A673 (cell line): ENCODE data around the gene BTBD6. TPM values are rescaled to one million over a fixed set of nuclear protein-coding genes. Genes with fewer than 3 reads are reported as not detected.

Experiments used
- BruUV-seq: library from RNA; stranded (reverse); fragments of 400-500 nt; replicated peaks from 2 replicates; lab custom pipeline; 2021; lab: Mats Ljungman, UMichigan
- CTCF ChIA-PET: fragments of 300-600 bp; sonication (Branson Sonifier 250); formaldehyde crosslinking; loops from one replicate; lab custom pipeline; 2022; ENCODE audit warnings: antibody characterized with exemption; lab: Charles Lee
- POLR2A ChIA-PET: fragments of 300-600 bp; sonication (Branson Sonifier 250); formaldehyde crosslinking; loops from one replicate; lab custom pipeline; 2022; ENCODE audit warnings: antibody characterized with exemption; ENCODE audit not compliant: low non-redundant PET; lab: Charles Lee
- DNase-seq: peaks from one replicate; pipeline ENCODE4 v3.0.0-alpha.2; 2015; ENCODE audit warnings: low spot score
- H3K27ac ChIP-seq: fragments of 200-600 bp; sonication (generic); 2 replicates; pipeline ENCODE4 v1.5.1; 2016; ENCODE audit warnings: mixed run types, low read depth, mild to moderate bottlenecking, mixed read lengths, antibody characterized with exemption, low read length; ENCODE audit not compliant: poor library complexity, severe bottlenecking
- H3K27me3 ChIP-seq: fragments of 200-600 bp; sonication (generic); replicated peaks from 2 replicates; pipeline ENCODE4 v1.6.1; 2017; ENCODE audit warnings: mixed run types, low read depth, mild to moderate bottlenecking, mixed read lengths, antibody characterized with exemption, low read length; ENCODE audit not compliant: insufficient read depth, poor library complexity
- H3K36me3 ChIP-seq: fragments of 200-600 bp; sonication (generic); 2 replicates; pipeline ENCODE4 v1.6.1; 2016; ENCODE audit warnings: mixed run types, mild to moderate bottlenecking, mixed read lengths, antibody characterized with exemption, low read length; ENCODE audit not compliant: insufficient read depth, poor library complexity, severe bottlenecking
- H3K4me1 ChIP-seq: fragments of 200-600 bp; sonication (generic); 2 replicates; pipeline ENCODE4 v1.6.1; 2017; ENCODE audit warnings: mixed run types, mild to moderate bottlenecking, mixed read lengths, antibody characterized with exemption, low read length; ENCODE audit not compliant: insufficient read depth, poor library complexity, severe bottlenecking
- H3K4me3 ChIP-seq: fragments of 200-600 bp; sonication (generic); 2 replicates; pipeline ENCODE4 v1.5.1; 2016; ENCODE audit warnings: low read depth, mixed run types, mild to moderate bottlenecking, mixed read lengths, low read length; ENCODE audit not compliant: poor library complexity, severe bottlenecking
- H3K9me3 ChIP-seq: fragments of 200-600 bp; sonication (generic); 2 replicates; pipeline ENCODE4 v1.6.1; 2016; ENCODE audit warnings: mixed run types, low read depth, mild to moderate bottlenecking, mixed read lengths, antibody characterized with exemption, low read length; ENCODE audit not compliant: poor library complexity, severe bottlenecking
- CTCF ChIP-seq: fragments of 300-800, 200-600 bp; sonication (generic); conservative IDR thresholded peaks from 2 replicates; pipeline ENCODE4 v1.5.1; 2017; ENCODE audit warnings: low read depth, mild to moderate bottlenecking, antibody characterized with exemption, low read length, moderate library complexity, mixed read lengths
- EZH2 ChIP-seq: fragments of 200-600 bp; sonication (generic); IDR thresholded peaks from 2 replicates; pipeline ENCODE4 v1.6.1; 2017; ENCODE audit warnings: borderline replicate concordance, low read depth, mild to moderate bottlenecking, mixed read lengths, antibody characterized with exemption, low read length; ENCODE audit not compliant: poor library complexity, severe bottlenecking
- intact Hi-C: fragments of 100-400 bp; cut with micrococcal nuclease; formaldehyde crosslinking; loops from one replicate; pipeline ENCODE4 v1.10.0; 2022; ENCODE audit not compliant: unreplicated experiment
- total RNA-seq: library from RNA; stranded (reverse); gene quantifications from 2 replicates; pipeline ENCODE4 v1.2.3, GENCODE V29; 2021

The BTBD6 gene
- total RNA-seq, 1 experiment from 2014 or later: 39.9 TPM

GRCh38 chr14:105227346-105227745, 21.0 kb upstream of the BTBD6 start:
- POLR2A ChIA-PET: no interaction called here
- no peak for TF ChIP-seq CTCF
- no peak for TF ChIP-seq EZH2
- no peaks in the 10 kb centered on the region for H3K4me1 ChIP-seq
- no peaks in the 10 kb centered on the region for H3K27me3 ChIP-seq
- CTCF ChIA-PET: no interaction called here
- intact Hi-C loops: no loop called here
- H3K27ac ChIP-seq: no peak overlapping the region
- no TSS peak for BruUV-seq
- H3K4me3 ChIP-seq: no peak overlapping the region
- no peaks in the 10 kb centered on the region for H3K36me3 ChIP-seq
- DNase-seq: no peak
- H3K9me3 ChIP-seq: no peaks in the 10 kb centered on the region

GRCh38 chr14:105228562-105228961, 19.8 kb upstream of the BTBD6 start:
- no peak for DNase-seq
- BruUV-seq: no TSS peak
- intact Hi-C loops: no loop called here
- Histone ChIP-seq H3K36me3 (no peaks in the 10 kb centered on the region), H3K9me3 (no peaks in the 10 kb centered on the region), H3K27me3 (no peaks in the 10 kb centered on the region), H3K4me3 (no peak overlapping the region), H3K27ac (no peak overlapping the region), H3K4me1 (no peaks in the 10 kb centered on the region)
- TF ChIP-seq EZH2 (no peak), CTCF (no peak)
- ChIA-PET POLR2A (no interaction called here), CTCF (no interaction called here)

GRCh38 chr14:105229099-105229655, 19.2 kb upstream of the BTBD6 start:
- no TSS peak for BruUV-seq
- TF ChIP-seq CTCF: no peak
- no peak for TF ChIP-seq EZH2

More at GRCh38 chr14:105229099-105229655, 19.2 kb upstream of the BTBD6 start:
- no peaks in the 10 kb centered on the region for H3K9me3 ChIP-seq
- H3K27me3 ChIP-seq: no peaks in the 10 kb centered on the region
- DNase-seq: no peak
- no peaks in the 10 kb centered on the region for H3K36me3 ChIP-seq
- no peak overlapping the region for H3K27ac ChIP-seq
- intact Hi-C loops: no loop called here
- ChIA-PET POLR2A (no interaction called here), CTCF (no interaction called here)
- no peak overlapping the region for H3K4me3 ChIP-seq
- no peaks in the 10 kb centered on the region for H3K4me1 ChIP-seq
